AML-193 (cell line): ENCODE results near the gene TTBK1.

Source experiments
- DNase-seq, 2 experiments: peaks; one replicate each; lab custom pipeline; 2025; lab: John Stamatoyannopoulos, UW

Gene TTBK1

DNA sequence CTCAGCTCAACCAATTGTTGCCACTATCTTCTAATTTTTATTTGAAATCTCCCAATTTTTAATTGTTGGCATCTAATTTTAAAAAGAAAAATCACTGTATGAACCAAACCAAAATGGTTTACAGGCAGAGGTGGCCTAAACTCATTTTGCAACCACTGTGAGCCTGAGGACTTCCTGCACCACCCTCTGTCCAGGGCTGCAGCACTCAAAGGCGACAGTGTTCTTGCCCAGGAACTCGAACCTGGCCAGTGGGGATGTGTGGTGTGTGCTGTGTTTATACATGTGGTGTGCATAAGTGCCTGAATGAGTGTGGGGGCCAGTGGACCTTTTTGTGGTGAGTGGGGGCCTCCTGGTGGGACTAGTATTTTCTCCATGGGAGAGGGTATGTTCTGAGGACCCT lies 30.4 kb downstream of the TTBK1 start:
- no peak for DNase-seq

DNA sequence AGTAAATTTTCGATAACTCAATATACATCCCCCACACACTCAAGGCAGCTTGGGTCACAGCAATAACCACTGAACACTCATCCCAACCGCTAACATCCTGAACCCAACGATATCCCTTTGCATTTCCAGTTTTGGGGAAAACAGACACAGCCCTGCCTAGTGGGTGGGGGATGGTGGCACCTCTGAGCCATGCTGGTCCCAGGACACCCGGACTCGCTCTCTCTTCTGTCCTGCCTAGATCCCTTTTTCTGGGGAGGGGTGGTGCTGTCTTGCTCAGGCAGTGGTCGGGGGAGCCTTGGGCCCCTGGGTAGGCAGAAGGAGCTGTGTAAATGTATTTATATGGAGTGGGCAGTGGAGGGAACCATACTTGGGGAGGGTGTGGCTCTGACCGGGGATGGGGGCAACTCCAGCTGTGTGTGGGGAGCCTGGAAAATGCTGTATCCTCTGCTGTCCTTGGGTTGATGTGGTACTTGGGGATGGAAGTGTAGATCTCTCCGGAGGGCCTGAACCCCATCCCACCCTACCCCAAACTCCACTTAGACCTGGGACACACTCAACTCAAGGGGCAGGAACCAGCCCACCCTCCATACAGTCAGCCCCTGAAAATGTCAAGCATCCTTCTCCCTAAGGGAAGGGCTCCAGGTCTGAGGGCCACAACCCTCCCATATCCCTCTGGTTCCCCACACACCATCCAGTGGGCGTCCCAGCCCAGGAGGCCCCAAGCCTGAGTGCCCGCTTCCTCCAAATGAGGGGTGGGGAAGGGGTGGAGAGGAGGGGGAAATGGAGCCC lies 31.0 kb downstream of the TTBK1 start:
- DNase-seq = no peak

DNA sequence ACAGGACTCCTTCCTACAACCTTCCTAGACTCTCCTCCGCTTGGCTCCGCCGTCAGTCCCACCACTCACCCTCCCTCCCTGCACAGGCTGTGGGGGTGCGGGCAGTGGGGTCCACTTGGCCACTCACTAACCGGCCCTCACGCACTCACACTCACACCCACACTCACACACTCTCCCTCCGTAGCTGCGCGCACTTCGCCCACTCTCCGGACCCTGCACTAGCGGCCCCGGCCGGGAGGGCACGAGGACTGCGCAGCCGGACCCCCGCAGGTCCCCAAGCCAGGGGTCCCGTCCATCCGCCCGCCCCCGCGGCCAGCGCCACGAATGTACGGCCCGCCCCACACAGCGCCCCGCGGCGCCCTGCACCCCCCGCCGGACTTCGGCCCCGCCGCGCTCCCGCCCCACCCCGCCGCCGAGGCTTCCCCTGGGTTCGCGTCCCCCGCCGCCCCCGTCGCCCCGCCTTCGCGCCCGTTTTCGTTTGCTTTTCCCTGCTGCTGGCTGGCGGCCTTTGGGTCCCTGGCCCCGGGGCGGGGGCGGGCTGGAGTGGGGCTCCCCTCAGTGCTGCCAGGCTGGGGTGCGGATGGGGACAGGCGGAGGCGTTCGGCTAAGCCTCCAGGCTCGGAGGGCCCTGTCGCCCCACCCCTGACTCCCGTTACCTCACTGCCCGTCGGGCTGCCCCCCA lies 31.8 kb downstream of the TTBK1 start:
- no peak for DNase-seq

GRCh38 chr6:43275801-43276576 lies 32.7 kb downstream of the TTBK1 start:
- no peak for DNase-seq

DNA sequence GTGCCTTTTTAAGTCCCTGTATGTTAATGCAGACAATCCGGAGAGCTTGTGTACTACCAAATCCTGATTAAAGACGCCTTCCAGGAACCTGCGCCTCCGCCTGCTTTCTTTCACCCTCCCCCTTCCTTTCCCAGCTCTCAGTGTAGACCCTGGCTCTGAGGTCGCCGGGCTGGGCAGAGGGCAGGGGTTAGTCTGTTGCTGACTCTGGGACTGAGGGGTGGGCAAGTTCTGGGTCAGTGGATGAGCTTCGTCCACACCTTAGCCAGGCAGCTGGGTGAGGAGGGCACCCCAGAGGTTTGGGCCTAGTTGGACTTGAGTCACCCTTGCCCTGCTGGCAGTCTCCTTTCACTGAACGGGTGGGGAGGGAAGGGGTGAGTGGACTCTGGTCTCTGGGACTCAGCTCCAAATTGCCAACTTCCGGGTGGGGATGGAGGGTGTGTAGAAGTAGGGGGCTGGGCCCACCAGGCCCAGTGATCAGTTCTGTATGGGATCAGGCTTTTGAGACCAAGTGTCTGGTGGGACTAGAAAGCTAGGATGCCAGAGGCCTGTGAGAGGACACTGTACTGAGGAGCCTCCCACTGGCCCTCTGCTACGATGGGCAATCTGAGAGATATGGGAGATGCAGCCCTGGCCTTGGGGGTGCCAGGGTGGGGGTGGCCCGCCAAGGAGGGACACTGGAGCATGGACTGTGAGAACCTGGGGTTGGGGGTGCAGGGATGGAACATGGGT lies 33.5 kb downstream of the TTBK1 start:
- no peak for DNase-seq

- no peak for DNase-seq
These were observed 34.0 kb downstream of the TTBK1 start for GRCh38 chr6:43277306-43277642.

DNA sequence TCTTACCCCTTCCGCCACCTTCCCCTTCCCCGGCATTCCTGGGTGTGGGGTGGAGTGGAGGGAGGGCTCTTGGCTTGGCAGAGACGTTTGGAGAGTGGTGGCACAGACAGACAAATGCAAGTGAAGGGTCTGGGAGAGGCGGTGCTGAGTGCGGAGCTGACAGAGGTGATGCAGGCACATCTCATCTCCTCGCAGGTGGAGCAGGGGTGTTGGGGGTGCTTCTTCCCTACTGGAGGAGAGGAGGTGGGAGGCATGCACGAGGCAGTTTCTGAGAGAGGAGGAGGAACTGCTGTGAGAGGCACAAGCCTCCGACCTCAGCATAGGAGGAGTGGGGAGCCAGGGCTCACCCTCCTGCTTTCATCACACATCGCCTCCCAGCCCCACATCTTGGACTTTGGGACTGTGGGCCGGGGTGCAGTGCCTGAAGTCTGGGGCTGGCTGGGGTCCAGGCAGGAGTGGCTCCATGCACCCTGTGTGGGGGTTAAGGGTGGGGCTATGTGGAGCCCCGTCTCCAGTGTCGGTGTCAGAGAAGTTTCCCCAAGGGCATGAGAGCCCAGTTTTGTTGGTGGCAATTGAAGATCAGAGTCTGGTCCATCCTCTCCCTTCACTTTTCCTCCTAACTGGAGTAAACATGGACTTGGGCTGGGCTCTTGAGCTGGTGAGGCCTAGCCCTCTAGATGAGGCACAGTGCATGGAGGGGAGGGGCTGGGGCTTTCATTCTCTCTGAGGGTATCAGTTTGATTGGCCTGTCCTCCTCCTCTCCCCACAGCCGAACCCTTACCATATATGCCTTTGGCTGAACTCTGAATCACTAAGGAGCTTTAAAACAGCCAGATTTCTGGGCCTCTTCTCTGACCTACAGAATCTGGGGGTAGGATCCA lies 34.6 kb downstream of the TTBK1 start:
- DNase-seq = no peak

- DNase-seq = no peak
These were observed 35.3 kb downstream of the TTBK1 start for GRCh38 chr6:43278524-43279078.

- no peak for DNase-seq
These were observed 37.0 kb downstream of the TTBK1 start for GRCh38 chr6:43280234-43280633.

GRCh38 chr6:43282060-43282459 lies 38.8 kb downstream of the TTBK1 start:
- no peak for DNase-seq

GRCh38 chr6:43282636-43283513 lies 39.6 kb downstream of the TTBK1 start:
- no peak for DNase-seq

DNA sequence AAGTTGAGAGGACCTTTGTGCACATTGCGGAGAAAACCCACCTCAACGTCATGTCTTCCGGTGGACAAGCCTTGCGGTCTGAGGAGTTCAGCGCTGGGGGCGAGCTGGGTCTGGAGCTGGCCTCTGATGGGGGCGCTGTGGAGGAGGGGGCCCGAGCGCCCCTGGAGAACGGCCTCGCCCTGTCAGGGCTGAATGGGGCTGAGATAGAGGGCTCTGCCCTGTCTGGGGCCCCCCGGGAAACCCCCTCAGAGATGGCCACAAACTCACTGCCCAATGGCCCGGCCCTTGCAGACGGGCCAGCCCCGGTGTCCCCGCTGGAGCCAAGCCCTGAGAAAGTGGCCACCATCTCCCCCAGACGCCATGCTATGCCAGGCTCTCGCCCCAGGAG lies 40.2 kb downstream of the TTBK1 start:
- no peak for DNase-seq

DNA sequence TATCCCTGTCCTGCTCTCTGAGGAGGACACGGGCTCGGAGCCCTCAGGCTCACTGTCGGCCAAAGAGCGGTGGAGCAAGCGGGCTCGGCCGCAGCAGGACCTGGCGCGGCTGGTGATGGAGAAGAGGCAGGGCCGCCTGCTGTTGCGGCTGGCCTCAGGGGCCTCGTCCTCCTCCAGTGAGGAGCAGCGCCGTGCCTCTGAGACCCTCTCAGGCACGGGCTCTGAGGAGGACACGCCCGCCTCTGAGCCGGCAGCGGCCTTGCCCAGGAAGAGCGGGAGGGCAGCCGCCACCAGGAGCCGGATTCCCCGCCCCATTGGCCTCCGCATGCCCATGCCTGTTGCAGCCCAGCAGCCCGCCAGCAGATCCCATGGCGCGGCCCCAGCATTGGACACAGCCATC lies 40.6 kb downstream of the TTBK1 start:
- DNase-seq = no peak

DNA sequence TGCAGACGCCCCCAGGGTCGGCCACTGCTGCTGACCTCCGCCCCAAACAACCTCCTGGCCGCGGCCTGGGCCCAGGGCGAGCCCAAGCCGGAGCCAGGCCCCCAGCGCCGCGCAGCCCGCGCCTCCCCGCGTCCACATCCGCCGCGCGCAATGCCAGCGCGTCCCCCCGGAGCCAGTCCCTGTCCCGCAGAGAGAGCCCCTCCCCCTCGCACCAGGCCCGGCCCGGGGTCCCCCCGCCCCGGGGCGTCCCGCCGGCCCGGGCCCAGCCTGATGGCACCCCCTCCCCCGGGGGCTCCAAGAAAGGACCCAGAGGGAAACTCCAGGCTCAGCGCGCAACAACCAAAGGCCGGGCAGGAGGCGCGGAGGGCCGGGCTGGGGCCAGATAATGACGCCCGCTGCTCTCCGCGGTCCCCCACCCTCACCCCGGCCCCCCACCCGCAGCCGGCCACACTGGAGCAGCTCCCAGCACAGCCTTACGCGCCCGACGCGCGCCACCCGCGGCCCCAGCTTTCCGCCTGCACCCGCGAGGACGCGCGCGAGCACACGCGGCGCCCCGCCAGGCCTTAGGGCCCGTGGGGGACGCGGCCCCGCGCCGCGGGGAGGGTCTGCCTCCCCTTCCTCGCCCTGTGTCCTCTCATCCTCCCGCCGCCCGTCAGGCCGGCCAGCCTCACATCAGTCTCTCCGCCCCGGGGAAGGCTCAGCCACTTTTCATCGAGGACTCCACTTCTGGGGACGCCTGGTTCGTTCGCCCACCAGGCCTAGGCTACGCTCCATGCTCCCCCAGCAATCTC lies 41.9 kb downstream of the TTBK1 start:
- DNase-seq = no peak

DNA sequence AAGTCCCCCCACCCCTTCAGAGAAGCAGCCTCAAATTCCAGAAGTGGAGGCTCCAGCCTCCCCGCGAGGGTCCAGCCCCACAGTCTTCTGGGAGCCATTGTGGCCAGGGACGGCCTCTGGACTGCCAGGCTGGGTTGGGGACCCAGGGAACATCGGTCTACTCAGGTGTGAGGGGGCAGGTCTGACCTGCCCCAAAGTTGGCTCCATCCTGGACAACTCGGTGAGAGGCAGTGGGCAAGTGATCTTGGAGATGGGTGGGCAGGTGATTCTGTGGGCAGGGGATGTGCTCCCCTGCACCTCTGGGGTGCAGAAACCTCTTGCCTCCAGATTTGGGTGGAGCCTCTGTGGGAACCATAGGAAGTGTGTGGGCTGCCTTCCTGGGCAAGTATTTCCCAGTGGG lies 42.6 kb downstream of the TTBK1 start:
- no peak for DNase-seq

GRCh38 chr6:43286456-43286979 lies 43.2 kb downstream of the TTBK1 start:
- no peak for DNase-seq

DNA sequence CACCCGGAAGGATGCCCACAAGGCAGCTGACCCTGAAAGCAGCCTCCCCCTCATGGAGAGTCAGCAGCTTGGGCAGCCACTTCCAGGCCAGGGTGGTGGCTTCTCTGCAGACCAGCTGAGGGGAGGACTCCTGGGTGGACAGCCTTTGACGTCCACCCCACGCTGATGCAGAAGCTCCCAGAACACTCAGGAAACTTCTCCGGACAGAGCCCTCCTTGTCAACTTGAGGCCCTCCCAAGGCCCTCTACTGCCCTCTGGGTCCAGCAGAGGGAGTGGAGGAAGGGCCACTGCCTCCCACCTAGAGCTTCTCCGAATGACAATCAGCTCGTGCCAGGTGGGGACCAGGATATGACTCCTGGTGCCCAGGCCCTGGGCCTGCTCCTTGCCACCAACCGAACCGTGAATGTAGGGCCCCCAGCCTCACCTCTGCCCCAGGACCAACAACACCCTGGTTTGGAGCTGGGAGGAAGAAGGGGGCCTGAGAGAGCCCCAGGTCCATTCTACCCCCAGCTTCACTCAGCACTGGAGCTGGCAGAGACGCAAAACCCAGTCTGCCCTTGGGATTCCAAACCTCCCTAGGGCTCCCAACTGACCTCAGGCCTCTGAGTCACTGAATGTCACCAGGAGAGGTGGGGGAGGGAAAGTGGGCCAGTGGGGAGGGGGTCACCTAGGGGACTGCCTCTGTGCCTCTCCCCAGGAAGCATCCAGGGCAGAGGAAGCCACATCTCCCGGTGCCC lies 43.9 kb downstream of the TTBK1 start:
- DNase-seq = no peak
